Chondrocyte (in vitro differentiated cells): ENCODE measurements around the gene KCNQ2. TPM values are rescaled to one million over a fixed set of nuclear protein-coding genes. Genes with fewer than 3 reads are reported as not detected.

Experiments used
- DNase-seq: peaks from one replicate; pipeline ENCODE4 v3.0.0; 2021; ENCODE audit warnings: mixed read lengths, low spot score
- H3K27ac Mint-ChIP-seq: one replicate; pipeline ENCODE4 v1.8.0; 2021; ENCODE audit warnings: mild to moderate bottlenecking, moderate library complexity, mixed read lengths; ENCODE audit not compliant: unreplicated experiment
- H3K27me3 Mint-ChIP-seq: 2 replicates; pipeline ENCODE4 v1.8.0; 2021; ENCODE audit warnings: low read depth, mixed read lengths
- H3K36me3 Mint-ChIP-seq: 2 replicates; pipeline ENCODE4 v1.8.0; 2021; ENCODE audit warnings: low read depth, mixed read lengths
- H3K4me1 Mint-ChIP-seq: 2 replicates; pipeline ENCODE4 v1.8.0; 2021; ENCODE audit warnings: low read depth, mild to moderate bottlenecking, mixed read lengths
- H3K4me3 Mint-ChIP-seq: one replicate; pipeline ENCODE4 v1.8.0; 2021; ENCODE audit warnings: mild to moderate bottlenecking, moderate library complexity, mixed read lengths; ENCODE audit not compliant: unreplicated experiment
- H3K9me3 Mint-ChIP-seq: 2 replicates; pipeline ENCODE4 v1.8.0; 2021; ENCODE audit warnings: low read depth, mixed read lengths
- CTCF ChIP-seq: fragments of 200-600 bp; sonication (generic); IDR thresholded peaks from 2 replicates; pipeline ENCODE4 v1.5.0; 2021; ENCODE audit warnings: antibody characterized with exemption, mild to moderate bottlenecking, moderate library complexity
- total RNA-seq: library from RNA; stranded (reverse); gene quantifications from 3 replicates; pipeline ENCODE4 v1.2.1, GENCODE V29; 2021

Gene KCNQ2
- total RNA-seq, 1 donor from 2014 or later: not detected

GRCh38 chr20:63369024-63369530, 103.4 kb downstream of the KCNQ2 start:
- no peaks in the 10 kb centered on the region for H3K4me1 Mint-ChIP-seq
- H3K27ac Mint-ChIP-seq: no peak overlapping the region
- no peaks in the 10 kb centered on the region for H3K36me3 Mint-ChIP-seq
- no peak for DNase-seq
- peaks cover 38% of the 10 kb centered on the region for H3K27me3 Mint-ChIP-seq
- TF ChIP-seq CTCF: no peak
- no peaks in the 10 kb centered on the region for H3K9me3 Mint-ChIP-seq
- no peak overlapping the region for H3K4me3 Mint-ChIP-seq

GRCh38 chr20:63368151-63368550, 104.3 kb downstream of the KCNQ2 start:
- Mint-ChIP-seq H3K27me3 (peaks cover 37% of the 10 kb centered on the region), H3K27ac (no peak overlapping the region), H3K4me1 (no peaks in the 10 kb centered on the region), H3K9me3 (no peaks in the 10 kb centered on the region), H3K36me3 (no peaks in the 10 kb centered on the region), H3K4me3 (no peak overlapping the region)
- TF ChIP-seq CTCF: no peak
- DNase-seq: no peak

GRCh38 chr20:63367446-63368055, 104.9 kb downstream of the KCNQ2 start:
- Mint-ChIP-seq H3K9me3 (no peaks in the 10 kb centered on the region), H3K36me3 (no peaks in the 10 kb centered on the region), H3K27me3 (peaks cover 38% of the 10 kb centered on the region), H3K27ac (no peak overlapping the region), H3K4me3 (no peak overlapping the region), H3K4me1 (no peaks in the 10 kb centered on the region)
- TF ChIP-seq CTCF: no peak
- DNase-seq: no peak

GRCh38 chr20:63366390-63367365, 105.8 kb downstream of the KCNQ2 start:
- H3K27ac Mint-ChIP-seq: no peak overlapping the region
- no peaks in the 10 kb centered on the region for H3K4me1 Mint-ChIP-seq
- no peak for DNase-seq
- H3K4me3 Mint-ChIP-seq: no peak overlapping the region
- TF ChIP-seq CTCF: no peak
- H3K36me3 Mint-ChIP-seq: no peaks in the 10 kb centered on the region
- no peaks in the 10 kb centered on the region for H3K9me3 Mint-ChIP-seq
- peaks cover 39% of the 10 kb centered on the region for H3K27me3 Mint-ChIP-seq

GRCh38 chr20:63365601-63366389, 106.7 kb downstream of the KCNQ2 start:
- no peak for DNase-seq
- Mint-ChIP-seq H3K4me1 (no peaks in the 10 kb centered on the region), H3K27me3 (peaks cover 31% of the 10 kb centered on the region), H3K9me3 (no peaks in the 10 kb centered on the region), H3K36me3 (no peaks in the 10 kb centered on the region), H3K27ac (no peak overlapping the region), H3K4me3 (no peak overlapping the region)
- TF ChIP-seq CTCF: no peak
